ENCODE results near the gene NUSAP1.
"Not testable (repeated sequence)": the region's sequence is repeated elsewhere in the genome, so short reads cannot be mapped to it uniquely, and the experiment has no call there.

NUSAP1 gene

GRCh38 chr15:41416128-41416741, 83.6 kb downstream of the NUSAP1 start:
- no peak for DNase-seq (ENCODE audit: low read depth)

GRCh38 chr15:41416742-41417417, 84.2 kb downstream of the NUSAP1 start, which contains the start of gene RTF1:
Gene RTF1, plus strand, starts transcription at chr15:41417095. Its CDS starts 21 bp downstream, at chr15:41417116.
- peak; percentile 96 for DNase-seq (ENCODE audit: low read depth)

GRCh38 chr15:41417418-41418195, 84.9 kb downstream of the NUSAP1 start:
- peak; percentile 18 for DNase-seq (ENCODE audit: low read depth)

- no peak for DNase-seq (ENCODE audit: low read depth)
Measured at GRCh38 chr15:41423979-41424659, 91.4 kb downstream of the NUSAP1 start.

GRCh38 chr15:41424809-41425208, 92.1 kb downstream of the NUSAP1 start:
- no peak for DNase-seq (ENCODE audit: low read depth)

GRCh38 chr15:41425907-41426306, 93.2 kb downstream of the NUSAP1 start:
- DNase-seq (ENCODE audit: low read depth), result not testable (repeated sequence)

- DNase-seq (ENCODE audit: low read depth), result peak; percentile 0
Measured at GRCh38 chr15:41429003-41429890, 96.6 kb downstream of the NUSAP1 start.
